Neuronal stem cell (in vitro differentiated cells): ENCODE measurements around the gene EPHA10.

Source experiments
- DNase-seq: peaks from one replicate; pipeline ENCODE4 v3.0.0-alpha.2; 2013; ENCODE audit warnings: low spot score
- H2AFZ ChIP-seq: one replicate; pipeline ENCODE4 v1.6.1; 2013; ENCODE audit warnings: mild to moderate bottlenecking, low read length, inconsistent platforms
- H2AK5ac ChIP-seq: 2 replicates; pipeline ENCODE4 v1.6.1; 2013; ENCODE audit warnings: low read depth, mild to moderate bottlenecking, inconsistent platforms, low read length, moderate library complexity, mixed read lengths
- H2BK120ac ChIP-seq: 2 replicates; pipeline ENCODE4 v1.6.1; 2013; ENCODE audit warnings: low read depth, mild to moderate bottlenecking, inconsistent platforms, low read length, moderate library complexity, mixed read lengths
- H2BK12ac ChIP-seq: one replicate; pipeline ENCODE4 v1.6.1; 2013; ENCODE audit warnings: low read length, inconsistent platforms
- H2BK15ac ChIP-seq: 2 replicates; pipeline ENCODE4 v1.6.1; 2013; ENCODE audit warnings: mild to moderate bottlenecking, low read length, inconsistent platforms, mixed read lengths
- H2BK5ac ChIP-seq: one replicate; pipeline ENCODE4 v1.6.1; 2013; ENCODE audit warnings: inconsistent platforms, mild to moderate bottlenecking, low read length, moderate library complexity
- H3K14ac ChIP-seq: one replicate; pipeline ENCODE4 v1.6.1; 2013; ENCODE audit warnings: low read length, inconsistent platforms
- H3K18ac ChIP-seq: 2 replicates; pipeline ENCODE4 v1.6.1; 2013; ENCODE audit warnings: low read length, inconsistent platforms
- H3K23ac ChIP-seq: 2 replicates; pipeline ENCODE4 v1.6.1; 2013; ENCODE audit warnings: low read depth, mild to moderate bottlenecking, mixed read lengths, low read length, inconsistent platforms; ENCODE audit not compliant: poor library complexity
- H3K27ac ChIP-seq: replicated peaks from 3 replicates; pipeline ENCODE4 v1.5.1; 2013; ENCODE audit warnings: low read length, inconsistent platforms
- H3K27me3 ChIP-seq, 3 experiments: 2 replicates each; pipeline ENCODE4 v1.6.1; 2013; ENCODE audit warnings: low read length in 3 of 3, mild to moderate bottlenecking in 2 of 3, inconsistent platforms in 1 of 3, low read depth in 1 of 3, mixed read lengths in 1 of 3, moderate library complexity in 1 of 3; ENCODE audit not compliant: control insufficient read depth in 3 of 3, insufficient read depth in 3 of 3
- H3K36me3 ChIP-seq, 2 donors: replicated peaks in 1 of 2; 2 replicates each; pipeline ENCODE4 v1.6.1; 2013; ENCODE audit warnings: low read length in 2 of 2; ENCODE audit not compliant: control insufficient read depth in 2 of 2, insufficient read depth in 2 of 2
- H3K4ac ChIP-seq: 2 replicates; pipeline ENCODE4 v1.6.1; 2013; ENCODE audit warnings: inconsistent platforms, mild to moderate bottlenecking, low read length, moderate library complexity
- H3K4me1 ChIP-seq, 2 donors: 1 replicate in 1 of 2; 2 replicates in 1 of 2; pipeline ENCODE4 v1.6.1; 2013; ENCODE audit warnings: low read length in 2 of 2, low read depth in 1 of 2; ENCODE audit not compliant: control insufficient read depth in 2 of 2, insufficient read depth in 1 of 2
- H3K4me2 ChIP-seq: one replicate; pipeline ENCODE4 v1.6.1; 2013; ENCODE audit warnings: mild to moderate bottlenecking, low read length, inconsistent platforms; ENCODE audit not compliant: insufficient read depth, poor library complexity, severe bottlenecking
- H3K4me3 ChIP-seq, 2 donors: 2 replicates each; pipeline ENCODE4 v1.5.1; 2013; ENCODE audit warnings: low read length in 2 of 2, mild to moderate bottlenecking in 2 of 2, inconsistent platforms in 1 of 2, moderate library complexity in 1 of 2
- H3K79me1 ChIP-seq: one replicate; pipeline ENCODE4 v1.6.1; 2013; ENCODE audit warnings: low read depth, mild to moderate bottlenecking, inconsistent platforms, low read length, moderate library complexity
- H3K9ac ChIP-seq: one replicate; pipeline ENCODE4 v1.6.1; 2013; ENCODE audit warnings: mild to moderate bottlenecking, low read depth, low read length, inconsistent platforms; ENCODE audit not compliant: poor library complexity
- H3K9me3 ChIP-seq, 2 donors: replicated peaks in 1 of 2; 2 replicates each; pipeline versions ENCODE3 to v1.6.1; 2013; ENCODE audit warnings: low read length in 2 of 2, mild to moderate bottlenecking in 2 of 2, inconsistent platforms in 1 of 2, low read depth in 1 of 2, mixed read lengths in 1 of 2, moderate library complexity in 1 of 2; ENCODE audit not compliant: control insufficient read depth in 2 of 2, insufficient read depth in 1 of 2
- H4K8ac ChIP-seq: one replicate; pipeline ENCODE4 v1.6.1; 2013; ENCODE audit warnings: low read depth, mild to moderate bottlenecking, inconsistent platforms, low read length, moderate library complexity
- H4K91ac ChIP-seq: one replicate; pipeline ENCODE4 v1.6.1; 2013; ENCODE audit warnings: low read length, low read depth, mild to moderate bottlenecking, inconsistent platforms; ENCODE audit not compliant: poor library complexity
- WGBS, 2 donors: extraction: QIAGEN DNeasy Blood & Tissue Kit; methylation state at CpG; one replicate each; pipeline ENCODE4 v1.1.7; 2013; ENCODE audit warnings: missing lambda C conversion rate in 2 of 2, mixed read lengths in 1 of 2; ENCODE audit not compliant: insufficient read length in 2 of 2, insufficient replicate concordance in 1 of 2; ENCODE audit errors: extremely low coverage in 2 of 2; 5-methylcytosine and 5-hydroxymethylcytosine counted together

EPHA10 gene

DNA sequence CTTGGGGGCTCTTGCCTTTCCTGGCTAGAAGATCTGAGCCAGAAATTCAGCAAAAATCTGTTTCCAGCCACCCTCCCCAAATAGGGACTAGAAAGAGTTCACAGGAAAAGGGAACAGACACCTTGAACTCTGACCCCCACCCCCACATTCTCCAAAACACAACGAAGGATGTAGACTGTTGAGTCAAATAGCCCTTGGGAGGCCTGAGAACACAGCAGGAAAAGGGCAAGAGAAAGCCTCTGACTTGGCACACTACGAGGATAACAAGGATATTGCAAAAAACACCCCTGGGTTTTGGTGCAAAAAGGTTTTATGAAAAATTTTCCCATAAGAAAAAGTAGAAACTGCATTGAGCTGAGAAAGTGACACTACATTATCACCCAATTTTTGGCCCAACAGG lies 45.0 kb upstream of the EPHA10 start:
- H3K9me3 ChIP-seq, result no peaks in the 10 kb centered on the region
- H3K36me3 ChIP-seq, result peaks cover 26 to 57% of the 10 kb centered on the region in 2 donors
- no peak overlapping the region for H3K9ac ChIP-seq
- no peak overlapping the region for H3K23ac ChIP-seq
- no peak overlapping the region for H3K4me3 ChIP-seq
- H3K4me2 ChIP-seq, result no peak overlapping the region
- H3K79me1 ChIP-seq, result peaks cover 9% of the 10 kb centered on the region
- no peak overlapping the region for H3K4ac ChIP-seq
- H4K8ac ChIP-seq, result no peak overlapping the region
- H2BK120ac ChIP-seq, result no peak overlapping the region
- peaks cover 8 to 15% of the 10 kb centered on the region in 2 donors for H3K4me1 ChIP-seq
- no peak overlapping the region for H2BK15ac ChIP-seq
- no peak overlapping the region for H2BK5ac ChIP-seq
- DNase-seq, result no peak
- H4K91ac ChIP-seq, result no peak overlapping the region
- H2AFZ ChIP-seq, result no peak overlapping the region
- no peak overlapping the region for H2BK12ac ChIP-seq
- H3K18ac ChIP-seq, result no peak overlapping the region
- H2AK5ac ChIP-seq, result no peak overlapping the region
- no peak overlapping the region for H3K14ac ChIP-seq
- H3K27ac ChIP-seq, result no peak overlapping the region
- no peaks in the 10 kb centered on the region for H3K27me3 ChIP-seq
- WGBS, 2 donors, result no CpG with 5 or more reads among the region's 2 CpGs

- H3K27ac ChIP-seq, result peak overlapping the region; percentile 68
- no peak overlapping the region for H3K14ac ChIP-seq
- H3K23ac ChIP-seq, result peak overlapping the region; percentile 21
- no CpG with 5 or more reads among the region's 54 CpGs for WGBS, 2 donors
- peak overlapping the region; percentile 95 to 100 for H3K4me3 ChIP-seq
- H2AFZ ChIP-seq, result peak overlapping the region; percentile 96
- H3K9ac ChIP-seq, result peak overlapping the region; percentile 76
- no peaks in the 10 kb centered on the region for H3K9me3 ChIP-seq
- H3K4me2 ChIP-seq, result peak overlapping the region; percentile 79
- H4K91ac ChIP-seq, result no peak overlapping the region
- H4K8ac ChIP-seq, result no peak overlapping the region
- H2BK5ac ChIP-seq, result no peak overlapping the region
- peaks cover 8 to 15% of the 10 kb centered on the region in 2 donors for H3K4me1 ChIP-seq
- no peak overlapping the region for H3K4ac ChIP-seq
- H3K36me3 ChIP-seq, result peaks cover 31 to 62% of the 10 kb centered on the region in 2 donors
- H3K18ac ChIP-seq, result peak overlapping the region; percentile 89
- H2BK12ac ChIP-seq, result no peak overlapping the region
- H3K27me3 ChIP-seq, result no peaks in the 10 kb centered on the region
- peaks cover 9% of the 10 kb centered on the region for H3K79me1 ChIP-seq
- no peak overlapping the region for H2BK120ac ChIP-seq
- no peak overlapping the region for H2AK5ac ChIP-seq
- no peak overlapping the region for H2BK15ac ChIP-seq
- peak; percentile 37 for DNase-seq
Observed at GRCh38 chr1:37808369-37809319, 43.7 kb upstream of the EPHA10 start.

- H2BK120ac ChIP-seq, result no peak within 1 kb of the TSS
- peak within 1 kb of the TSS; percentile 96 for H2AFZ ChIP-seq
- no peak within 1 kb of the TSS for H2AK5ac ChIP-seq
- peak within 1 kb of the TSS; percentile 90 for H3K4me2 ChIP-seq
- H4K8ac ChIP-seq, result no peak within 1 kb of the TSS
- peak within 1 kb of the TSS; percentile 46 for H2BK5ac ChIP-seq
- H3K4me3 ChIP-seq, result peak within 1 kb of the TSS; percentile 95 to 100
- H3K9me3 ChIP-seq, result no peaks in the 10 kb centered on the region
- peaks cover 9% of the 10 kb centered on the region for H3K79me1 ChIP-seq
- H3K18ac ChIP-seq, result peak within 1 kb of the TSS; percentile 89
- H3K36me3 ChIP-seq, result peaks cover 32 to 70% of the 10 kb centered on the region in 2 donors
- no peak within 1 kb of the TSS for H2BK15ac ChIP-seq
- H3K27me3 ChIP-seq, result no peaks in the 10 kb centered on the region
- peaks cover 8 to 15% of the 10 kb centered on the region in 2 donors for H3K4me1 ChIP-seq
- H3K23ac ChIP-seq, result peak within 1 kb of the TSS; percentile 96
- DNase-seq, result peak; percentile 92
- H3K4ac ChIP-seq, result no peak within 1 kb of the TSS
- H4K91ac ChIP-seq, result no peak within 1 kb of the TSS
- peak within 1 kb of the TSS; percentile 68 for H3K27ac ChIP-seq
- peak within 1 kb of the TSS; percentile 98 for H3K9ac ChIP-seq
- H2BK12ac ChIP-seq, result no peak within 1 kb of the TSS
- no CpG with 5 or more reads among the region's 95 CpGs for WGBS, 2 donors
- H3K14ac ChIP-seq, result no peak within 1 kb of the TSS
Observed at GRCh38 chr1:37807555-37808368, 42.8 kb upstream of the EPHA10 start, which contains the start of the genes C1orf122 and YRDC. TSS of gene C1orf122 (plus strand) at chr1:37807790. CDS start at chr1:37808405, 615 bp downstream. TSS of gene YRDC (minus strand) at chr1:37808208. CDS start at chr1:37808180, 28 bp downstream.
